Hepatocyte (in vitro differentiated cells): ENCODE data around the gene SH3PXD2B. TPM values are rescaled to one million over a fixed set of nuclear protein-coding genes. Genes with fewer than 3 reads are reported as not detected.

Experiments used
- DNase-seq: peaks from one replicate; pipeline ENCODE4 v3.0.0-alpha.2; 2016; ENCODE audit warnings: low spot score
- H2AFZ ChIP-seq: fragments of 200-600 bp; sonication (generic); 2 replicates; pipeline ENCODE4 v1.6.0; 2016; ENCODE audit warnings: antibody characterized with exemption, mild to moderate bottlenecking
- H3K27ac ChIP-seq: fragments of 200-600 bp; sonication (generic); 2 replicates; pipeline ENCODE4 v1.5.1; 2016; ENCODE audit warnings: mild to moderate bottlenecking
- H3K27me3 ChIP-seq: fragments of 200-600 bp; sonication (generic); 2 replicates; pipeline ENCODE4 v1.6.1; 2016
- H3K36me3 ChIP-seq: fragments of 200-600 bp; sonication (generic); replicated peaks from 2 replicates; pipeline ENCODE4 v1.5.1; 2016; ENCODE audit warnings: low read depth; ENCODE audit not compliant: insufficient read depth
- H3K4me1 ChIP-seq: fragments of 200-600 bp; sonication (generic); 2 replicates; pipeline ENCODE4 v1.5.1; 2016; ENCODE audit warnings: mild to moderate bottlenecking, moderate library complexity; ENCODE audit not compliant: insufficient read depth
- H3K4me2 ChIP-seq: fragments of 200-600 bp; sonication (generic); 2 replicates; pipeline ENCODE4 v1.6.0; 2016
- H3K4me3 ChIP-seq: fragments of 200-600 bp; sonication (generic); 2 replicates; pipeline ENCODE4 v1.5.1; 2016; ENCODE audit warnings: mild to moderate bottlenecking
- H3K79me2 ChIP-seq: fragments of 200-600 bp; sonication (generic); 2 replicates; pipeline ENCODE4 v1.6.0; 2017; ENCODE audit warnings: mild to moderate bottlenecking
- H3K9me2 ChIP-seq: fragments of 200-600 bp; sonication (generic); replicated peaks from 2 replicates; pipeline ENCODE4 v1.6.0; 2017; ENCODE audit warnings: mild to moderate bottlenecking; ENCODE audit not compliant: insufficient read depth
- H3K9me3 ChIP-seq: fragments of 200-600 bp; sonication (generic); 2 replicates; pipeline ENCODE4 v1.5.1; 2016; ENCODE audit warnings: low read depth, mild to moderate bottlenecking
- H4K20me1 ChIP-seq: fragments of 200-600 bp; sonication (generic); 2 replicates; pipeline ENCODE4 v1.6.0; 2016; ENCODE audit warnings: mild to moderate bottlenecking; ENCODE audit not compliant: insufficient read depth, poor library complexity, severe bottlenecking
- CTCF ChIP-seq: fragments of 200-600 bp; sonication (generic); IDR thresholded peaks from 2 replicates; pipeline ENCODE4 v1.5.1; 2016; ENCODE audit warnings: antibody characterized with exemption, mild to moderate bottlenecking; ENCODE audit not compliant: poor library complexity
- EZH2 ChIP-seq: fragments of 200-600 bp; sonication (generic); IDR thresholded peaks from 2 replicates; pipeline ENCODE4 v1.6.1; 2016; ENCODE audit warnings: antibody characterized with exemption, mild to moderate bottlenecking, borderline replicate concordance
- EZH2phosphoT487 ChIP-seq: fragments of 200-600 bp; sonication (generic); IDR thresholded peaks from one replicate; pipeline ENCODE4 v1.6.1; 2018; ENCODE audit warnings: antibody characterized with exemption, mild to moderate bottlenecking, low read depth, moderate library complexity; ENCODE audit not compliant: unreplicated experiment, severe bottlenecking
- WGBS: methylation state at CpG from one replicate; pipeline ENCODE4 v1.1.6; 2016; ENCODE audit warnings: low lambda C conversion rate; ENCODE audit errors: missing lambda C conversion rate; 5-methylcytosine and 5-hydroxymethylcytosine counted together
- polyA plus RNA-seq: library from polyadenylated mRNA; unstranded; fragments of >200 nt; fragmentation: Nextera tagmentation; extraction: Ambion mirVana; gene quantifications from 2 replicates; pipeline ENCODE4 v1.2.1, GENCODE V29; 2016
- total RNA-seq: library from RNA; depleted of rRNA; stranded (reverse); fragments of >200 nt; gene quantifications from 2 replicates; pipeline ENCODE4 v1.2.3, GENCODE V29; 2014

SH3PXD2B gene
- total and polyA plus RNA-seq, 2 experiments from 2014 or later = 27.8 to 28.5 TPM

GRCh38 chr5:172493461-172493860 lies 39.1 kb upstream of the SH3PXD2B start:
- Histone ChIP-seq H3K4me3 (no peak overlapping the region), H3K4me1 (no peaks in the 10 kb centered on the region), H3K27me3 (no peaks in the 10 kb centered on the region), H3K9me2 (no peaks in the 10 kb centered on the region), H4K20me1 (no peaks in the 10 kb centered on the region), H2AFZ (no peak overlapping the region), H3K4me2 (no peak overlapping the region), H3K9me3 (no peaks in the 10 kb centered on the region), H3K27ac (no peak overlapping the region), H3K36me3 (no peaks in the 10 kb centered on the region), H3K79me2 (no peaks in the 10 kb centered on the region)
- WGBS = 89% methylated on average over 11 of the region's 11 CpGs
- no peak for DNase-seq
- TF ChIP-seq CTCF = no peak
- TF ChIP-seq EZH2phosphoT487 = no peak
- no peak for TF ChIP-seq EZH2

GRCh38 chr5:172493002-172493401 lies 38.7 kb upstream of the SH3PXD2B start:
- Histone ChIP-seq H3K79me2 (no peaks in the 10 kb centered on the region), H3K4me2 (no peak overlapping the region), H3K27ac (no peak overlapping the region), H2AFZ (no peak overlapping the region), H3K4me3 (no peak overlapping the region), H3K27me3 (no peaks in the 10 kb centered on the region), H3K9me2 (no peaks in the 10 kb centered on the region), H3K9me3 (no peaks in the 10 kb centered on the region), H3K36me3 (no peaks in the 10 kb centered on the region), H4K20me1 (no peaks in the 10 kb centered on the region), H3K4me1 (no peaks in the 10 kb centered on the region)
- no peak for DNase-seq
- TF ChIP-seq EZH2 (no peak), CTCF (no peak), EZH2phosphoT487 (no peak)
- WGBS = 86% methylated on average over 7 of the region's 7 CpGs

GRCh38 chr5:172492097-172492840 lies 37.9 kb upstream of the SH3PXD2B start:
- no peak for TF ChIP-seq EZH2phosphoT487
- TF ChIP-seq CTCF = no peak
- no peak for TF ChIP-seq EZH2
- Histone ChIP-seq H3K4me2 (no peak overlapping the region), H3K27ac (no peak overlapping the region), H3K79me2 (no peaks in the 10 kb centered on the region), H3K36me3 (no peaks in the 10 kb centered on the region), H3K4me1 (no peaks in the 10 kb centered on the region), H3K4me3 (no peak overlapping the region), H3K9me2 (no peaks in the 10 kb centered on the region), H4K20me1 (no peaks in the 10 kb centered on the region), H2AFZ (no peak overlapping the region), H3K27me3 (no peaks in the 10 kb centered on the region), H3K9me3 (no peaks in the 10 kb centered on the region)
- no peak for DNase-seq
- 84% methylated on average over 14 of the region's 14 CpGs for WGBS
